IPS-18a (cell line): ENCODE results near the gene PIEZO1.

Experiments used
- H3K27ac ChIP-seq: one replicate; pipeline ENCODE4 v1.5.1; 2013; ENCODE audit warnings: low read length
- H3K27me3 ChIP-seq: one replicate; pipeline ENCODE4 v1.6.1; 2013; ENCODE audit warnings: mild to moderate bottlenecking, low read length; ENCODE audit not compliant: control insufficient read depth, insufficient read depth
- H3K36me3 ChIP-seq: one replicate; pipeline ENCODE4 v1.6.1; 2013; ENCODE audit warnings: low read depth, low read length; ENCODE audit not compliant: control insufficient read depth
- H3K4me1 ChIP-seq: one replicate; pipeline ENCODE4 v1.6.1; 2013; ENCODE audit warnings: low read depth, low read length; ENCODE audit not compliant: control insufficient read depth
- H3K4me3 ChIP-seq: one replicate; pipeline ENCODE4 v1.5.1; 2013; ENCODE audit warnings: low read length
- H3K9ac ChIP-seq: one replicate; pipeline ENCODE4 v1.6.1; 2013; ENCODE audit warnings: mild to moderate bottlenecking, low read length, moderate library complexity
- H3K9me3 ChIP-seq: one replicate; pipeline ENCODE4 v1.6.1; 2013; ENCODE audit warnings: low read depth, low read length; ENCODE audit not compliant: control insufficient read depth

Gene PIEZO1

DNA sequence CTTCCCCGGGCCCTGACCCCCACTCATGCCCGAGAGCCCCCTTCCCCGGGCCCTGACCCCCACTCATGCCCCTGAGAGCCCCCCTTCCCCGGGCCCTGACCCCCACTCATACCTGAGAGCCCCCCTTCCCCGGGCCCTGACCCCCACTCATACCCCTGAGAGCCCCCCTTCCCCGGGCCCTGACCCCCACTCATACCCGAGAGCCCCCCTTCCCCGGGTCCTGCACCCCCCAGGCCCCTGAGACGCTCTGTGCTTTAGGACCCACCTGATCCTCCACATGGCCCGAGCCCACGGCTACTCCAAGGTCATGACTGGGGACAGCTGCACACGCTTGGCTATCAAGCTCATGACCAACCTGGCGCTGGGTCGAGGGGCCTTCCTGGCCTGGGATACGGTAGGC is 72.0 kb downstream of the PIEZO1 start:
- Histone ChIP-seq H3K4me3 (no peak overlapping the region), H3K4me1 (no peaks in the 10 kb centered on the region), H3K36me3 (peaks cover 23% of the 10 kb centered on the region), H3K9me3 (no peaks in the 10 kb centered on the region), H3K9ac (no peak overlapping the region), H3K27ac (no peak overlapping the region), H3K27me3 (no peaks in the 10 kb centered on the region)

DNA sequence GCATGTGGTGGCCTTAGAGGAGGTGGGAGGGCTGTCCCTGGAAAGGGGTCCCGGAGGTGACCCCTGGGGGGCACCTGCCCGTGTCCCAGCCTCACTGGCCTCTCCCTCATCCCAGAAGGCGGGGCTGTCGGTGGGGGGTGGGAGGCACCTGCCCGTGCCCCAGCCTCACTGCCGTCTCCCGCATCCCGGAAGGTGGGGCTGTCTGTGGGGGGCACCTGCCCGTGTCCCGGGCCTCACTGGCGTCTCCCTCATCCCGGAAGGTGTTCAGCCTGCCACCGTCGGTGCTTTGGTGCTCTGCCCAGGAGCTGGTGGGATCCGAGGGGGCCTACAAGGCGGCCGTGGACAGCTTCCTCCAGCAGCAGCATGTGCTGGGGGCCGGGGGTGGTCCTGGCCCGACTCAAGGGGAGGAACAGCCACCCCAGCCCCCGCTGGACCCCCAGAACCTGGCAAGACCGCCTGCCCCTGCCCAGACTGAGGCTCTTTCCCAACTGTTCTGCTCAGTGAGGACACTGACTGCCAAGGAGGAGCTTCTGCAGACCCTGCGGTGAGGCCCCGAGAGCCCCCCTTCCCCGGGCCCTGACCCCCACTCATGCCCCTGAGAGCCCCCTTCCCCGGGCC is 72.5 kb downstream of the PIEZO1 start:
- H3K36me3 ChIP-seq, result peaks cover 23% of the 10 kb centered on the region
- H3K4me1 ChIP-seq, result no peaks in the 10 kb centered on the region
- no peak overlapping the region for H3K4me3 ChIP-seq
- no peak overlapping the region for H3K27ac ChIP-seq
- no peaks in the 10 kb centered on the region for H3K27me3 ChIP-seq
- H3K9ac ChIP-seq, result no peak overlapping the region
- H3K9me3 ChIP-seq, result no peaks in the 10 kb centered on the region

DNA sequence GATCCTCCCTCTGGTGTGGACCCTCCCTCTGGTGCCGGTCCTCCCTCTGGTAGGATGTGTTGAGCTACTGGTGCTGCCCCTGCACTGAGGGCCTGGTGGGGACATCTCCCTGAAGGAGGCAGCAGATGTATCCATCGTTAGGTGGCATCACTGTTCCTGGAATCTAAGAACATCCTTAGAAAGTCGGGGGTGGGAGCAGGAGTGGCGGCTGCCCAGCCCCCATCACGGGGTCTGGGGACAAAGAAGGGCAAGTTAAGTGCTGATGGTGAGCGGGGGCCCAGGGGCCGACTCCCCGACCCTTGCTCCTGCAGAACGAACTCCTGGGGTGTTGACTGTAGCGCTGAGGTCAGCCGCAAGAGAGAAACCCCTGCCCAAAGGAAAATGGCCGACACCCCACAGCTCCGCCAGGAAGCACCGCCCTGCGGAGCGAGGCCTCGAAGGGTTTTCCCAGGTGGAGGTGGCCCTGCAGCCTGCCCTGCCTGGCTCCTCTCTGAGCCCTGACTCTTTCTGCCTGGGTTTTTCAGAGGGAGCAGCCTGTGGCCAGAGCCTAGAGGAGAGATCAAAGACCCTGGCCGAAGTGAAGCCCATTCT is 73.2 kb downstream of the PIEZO1 start:
- Histone ChIP-seq H3K4me1 (no peaks in the 10 kb centered on the region), H3K27ac (no peak overlapping the region), H3K4me3 (no peak overlapping the region), H3K9me3 (no peaks in the 10 kb centered on the region), H3K27me3 (no peaks in the 10 kb centered on the region), H3K36me3 (peaks cover 20% of the 10 kb centered on the region), H3K9ac (no peak overlapping the region)

DNA sequence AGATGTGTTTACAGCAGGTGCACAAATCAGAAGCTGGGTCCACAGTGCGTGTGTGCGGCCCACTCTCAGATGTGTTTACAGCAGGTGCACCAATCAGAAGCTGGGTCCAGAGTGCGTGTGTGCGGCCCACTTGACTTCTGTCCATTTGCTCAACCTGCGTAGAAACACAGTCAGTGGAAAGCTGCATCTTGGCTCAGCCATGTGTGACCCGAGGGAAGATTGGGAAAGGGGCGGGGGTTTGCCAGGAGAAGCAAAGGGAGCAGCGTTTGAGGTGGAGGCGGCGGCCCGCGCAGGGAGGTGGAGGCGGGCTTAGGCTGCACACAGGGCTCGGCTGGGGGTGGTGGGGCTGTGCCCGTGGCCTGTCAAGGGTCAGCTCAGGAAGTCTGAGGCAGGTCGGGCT is 74.5 kb downstream of the PIEZO1 start:
- Histone ChIP-seq H3K9me3 (no peaks in the 10 kb centered on the region), H3K4me3 (no peak overlapping the region), H3K4me1 (no peaks in the 10 kb centered on the region), H3K27me3 (no peaks in the 10 kb centered on the region), H3K27ac (no peak overlapping the region), H3K9ac (no peak overlapping the region), H3K36me3 (peaks cover 12% of the 10 kb centered on the region)

DNA sequence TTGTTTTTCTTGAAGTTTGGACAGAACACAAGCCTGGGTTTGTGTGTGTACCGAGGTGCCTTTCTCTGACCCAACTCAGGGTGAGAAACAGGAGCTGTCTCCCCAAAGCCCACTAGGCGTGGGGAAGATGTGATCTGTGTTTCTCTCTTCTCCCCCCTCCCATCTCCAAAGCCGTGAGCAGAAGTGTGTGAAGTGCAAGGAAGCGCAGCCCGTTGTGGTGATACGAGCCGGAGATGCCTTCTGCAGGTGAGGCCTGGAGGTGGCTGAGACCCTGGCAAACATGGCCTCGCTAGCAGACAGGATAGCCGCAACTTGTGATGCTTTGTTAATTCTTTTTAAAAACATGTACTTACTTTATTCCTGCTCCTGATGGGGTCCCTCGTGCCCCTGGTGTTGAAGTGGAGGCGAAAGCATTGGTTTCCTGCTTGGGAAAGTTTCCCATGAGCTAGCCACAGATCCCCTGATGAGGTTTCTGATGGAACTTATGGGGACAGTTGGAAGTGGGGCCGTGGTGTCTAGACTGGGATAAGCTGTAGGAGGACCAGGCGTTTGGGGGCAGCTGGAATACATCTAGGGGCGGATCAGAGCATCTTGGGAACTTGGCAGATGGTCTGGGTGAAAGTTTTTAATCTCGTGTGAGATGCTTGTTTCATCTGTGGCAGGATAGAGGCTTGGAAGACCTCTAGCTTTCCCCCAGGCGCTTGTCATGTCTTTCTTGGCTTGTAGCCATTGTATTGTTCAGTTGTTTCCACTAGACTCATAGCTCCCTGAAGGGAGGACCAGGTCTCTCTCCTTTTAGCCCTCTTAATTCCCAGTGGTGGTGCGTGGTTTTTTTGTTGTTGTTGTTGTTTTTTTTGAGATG is 77.8 kb downstream of the PIEZO1 start:
- Histone ChIP-seq H3K36me3 (no peaks in the 10 kb centered on the region), H3K9ac (peak overlapping the region; percentile 70), H3K4me1 (no peaks in the 10 kb centered on the region), H3K4me3 (peak overlapping the region; percentile 92), H3K27ac (no peak overlapping the region), H3K9me3 (no peaks in the 10 kb centered on the region), H3K27me3 (no peaks in the 10 kb centered on the region)

DNA sequence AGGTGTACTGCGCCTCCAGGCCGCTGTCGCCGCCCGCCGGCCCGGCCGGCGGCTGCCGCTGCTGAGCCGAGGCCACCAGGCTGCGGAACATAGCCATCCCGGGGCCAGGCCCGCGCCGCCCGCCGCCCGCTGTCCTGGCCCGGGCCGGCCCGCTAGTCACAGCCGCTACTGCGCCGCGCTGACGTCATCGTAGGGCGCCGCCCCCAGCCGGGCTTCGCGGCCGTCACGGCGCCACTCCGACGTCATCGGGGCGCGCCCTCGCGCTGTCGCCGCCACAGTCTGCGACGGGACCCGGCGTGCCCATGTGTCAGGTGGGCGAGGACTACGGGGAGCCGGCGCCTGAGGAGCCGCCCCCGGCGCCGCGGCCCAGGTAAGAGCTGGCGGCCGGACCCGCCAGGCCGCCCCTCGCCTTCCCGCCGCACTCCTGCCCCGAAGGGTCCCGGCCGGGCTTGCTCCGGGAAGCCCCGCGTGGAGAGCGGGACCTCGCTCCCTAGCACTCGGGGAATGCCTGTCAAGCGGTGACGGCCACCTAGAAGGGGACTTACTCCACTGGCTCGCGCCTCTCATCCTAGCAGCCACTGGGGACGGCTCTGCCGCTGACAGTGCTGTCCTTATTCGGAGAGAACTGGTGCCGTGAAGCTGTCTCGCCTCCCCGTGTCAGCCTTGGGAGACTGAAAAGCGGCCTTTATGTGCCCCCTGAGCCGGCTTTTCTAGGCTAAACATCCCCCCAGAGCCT is 78.6 kb downstream of the PIEZO1 start, which contains the start of the genes CTU2 and RNF166:
CTU2 (plus strand) TSS at position 275 of the 736 bp plus-strand sequence; CDS start at position 303, 28 bp downstream.
RNF166 (minus strand) TSS at position 180 of the 736 bp plus-strand sequence; CDS start at position 97, 83 bp downstream.
- Histone ChIP-seq H3K27ac (no peak within 1 kb of the TSS), H3K4me1 (no peaks in the 10 kb centered on the region)

DNA sequence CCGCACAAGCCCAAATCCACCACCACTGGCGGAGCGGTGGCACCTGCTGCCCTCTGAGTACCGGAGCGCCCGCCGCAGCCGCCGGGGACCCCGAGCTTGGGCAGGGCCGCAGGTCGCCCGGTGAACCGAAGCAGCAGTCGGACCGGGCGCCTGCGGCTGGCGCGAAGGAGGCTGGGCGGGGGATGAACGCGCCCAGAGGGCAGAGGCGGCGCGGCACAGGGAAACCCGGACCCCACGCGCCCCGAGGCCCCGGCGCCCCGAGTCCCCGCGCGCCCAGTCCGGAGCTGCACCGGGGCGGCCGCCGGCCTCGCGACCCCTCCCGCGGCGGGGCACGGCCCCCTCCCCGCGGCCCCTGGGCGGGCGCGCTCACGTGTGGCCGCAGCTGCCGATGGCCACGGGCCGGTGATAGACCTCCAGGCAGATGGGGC is 79.2 kb downstream of the PIEZO1 start:
- no peak overlapping the region for H3K27ac ChIP-seq
- H3K9ac ChIP-seq, result peak overlapping the region; percentile 26
- no peaks in the 10 kb centered on the region for H3K9me3 ChIP-seq
- H3K27me3 ChIP-seq, result no peaks in the 10 kb centered on the region
- H3K4me3 ChIP-seq, result peak overlapping the region; percentile 92
- no peaks in the 10 kb centered on the region for H3K4me1 ChIP-seq
- H3K36me3 ChIP-seq, result no peaks in the 10 kb centered on the region

More for the DNA sequence above, 78.6 kb downstream of the PIEZO1 start, which contains the start of the genes CTU2 and RNF166:
- H3K36me3 ChIP-seq, result no peaks in the 10 kb centered on the region
- H3K9ac ChIP-seq, result peak within 1 kb of the TSS; percentile 70
- no peaks in the 10 kb centered on the region for H3K9me3 ChIP-seq
- peak within 1 kb of the TSS; percentile 92 for H3K4me3 ChIP-seq
- no peaks in the 10 kb centered on the region for H3K27me3 ChIP-seq

DNA sequence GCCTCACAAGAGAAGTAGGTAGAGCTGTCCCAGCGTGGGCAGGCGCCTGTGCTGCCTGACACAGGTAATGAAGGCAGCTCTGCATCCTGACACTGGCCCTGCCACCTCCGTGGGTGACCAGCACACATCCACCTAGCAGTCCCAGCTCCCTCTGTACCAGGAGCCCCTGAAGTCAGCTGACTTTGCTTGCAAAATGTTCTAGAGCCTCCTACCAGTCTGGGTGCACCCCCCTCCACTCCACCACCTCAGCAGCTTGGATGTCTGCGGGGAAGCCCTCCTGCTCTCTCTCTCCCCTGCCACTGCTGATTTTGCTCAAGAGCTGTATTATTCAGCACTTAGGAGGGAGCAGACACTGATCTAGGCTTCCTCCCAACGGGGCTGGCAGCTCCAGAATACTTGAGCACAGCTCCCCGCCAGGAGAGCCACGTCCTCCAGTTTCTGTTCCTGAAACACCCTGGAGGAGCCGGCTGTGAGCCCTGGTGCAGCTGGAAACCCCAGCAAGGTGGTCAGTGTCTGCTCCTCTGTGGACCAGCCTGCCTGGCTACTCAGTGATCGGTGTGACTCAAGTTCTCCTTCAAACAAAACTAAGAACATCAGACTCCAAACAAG is 79.8 kb downstream of the PIEZO1 start:
- Histone ChIP-seq H3K4me1 (no peaks in the 10 kb centered on the region), H3K27ac (no peak overlapping the region)

DNA sequence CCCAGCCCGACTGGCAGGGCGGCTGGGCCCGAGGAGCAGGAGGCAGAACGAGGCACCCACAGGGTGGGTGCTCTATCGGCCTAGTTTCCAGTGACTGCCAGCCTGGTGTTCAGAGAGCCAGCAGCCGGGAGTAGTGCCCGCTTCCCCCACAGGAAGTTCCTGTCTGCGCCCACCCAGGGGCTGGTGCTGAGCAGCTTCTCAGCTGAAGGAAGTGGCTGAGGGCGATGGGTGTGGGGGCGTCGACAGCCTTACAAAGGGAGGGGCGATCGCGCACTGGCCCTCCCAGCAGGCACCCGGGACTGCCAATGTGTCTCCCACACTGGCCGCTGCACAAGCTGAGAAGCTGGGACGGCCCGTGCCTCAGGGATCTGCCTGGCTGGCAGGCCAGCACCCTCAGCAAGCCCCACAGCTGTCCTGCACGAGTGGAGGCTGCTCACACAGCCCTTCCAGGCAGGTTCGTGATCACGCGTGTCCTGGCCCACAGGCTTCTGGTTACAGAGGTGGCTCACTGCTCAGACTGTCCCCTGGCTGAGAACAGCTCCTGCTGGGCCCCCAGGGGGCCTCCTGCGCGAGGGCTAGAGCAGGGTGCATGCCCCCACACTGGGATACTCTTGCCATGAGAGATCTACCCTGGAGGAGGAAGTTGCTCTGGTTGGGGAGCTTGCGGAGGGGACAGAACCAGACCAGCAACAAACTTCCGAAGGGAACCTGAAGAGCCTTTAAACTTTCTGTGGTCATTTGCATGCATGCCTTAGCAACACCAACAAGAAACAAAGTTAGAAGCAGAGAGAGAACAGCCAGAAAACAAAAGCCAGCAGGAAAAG is 81.3 kb downstream of the PIEZO1 start:
- H3K27ac ChIP-seq, result no peak overlapping the region
- H3K27me3 ChIP-seq, result no peaks in the 10 kb centered on the region
- no peaks in the 10 kb centered on the region for H3K4me1 ChIP-seq
- H3K4me3 ChIP-seq, result no peak overlapping the region
- H3K9me3 ChIP-seq, result no peaks in the 10 kb centered on the region
- no peaks in the 10 kb centered on the region for H3K36me3 ChIP-seq
- H3K9ac ChIP-seq, result no peak overlapping the region

More for the DNA sequence above, 79.8 kb downstream of the PIEZO1 start:
- Histone ChIP-seq H3K4me3 (peak overlapping the region; percentile 57), H3K27me3 (no peaks in the 10 kb centered on the region), H3K9ac (peak overlapping the region; percentile 26), H3K36me3 (no peaks in the 10 kb centered on the region), H3K9me3 (no peaks in the 10 kb centered on the region)

DNA sequence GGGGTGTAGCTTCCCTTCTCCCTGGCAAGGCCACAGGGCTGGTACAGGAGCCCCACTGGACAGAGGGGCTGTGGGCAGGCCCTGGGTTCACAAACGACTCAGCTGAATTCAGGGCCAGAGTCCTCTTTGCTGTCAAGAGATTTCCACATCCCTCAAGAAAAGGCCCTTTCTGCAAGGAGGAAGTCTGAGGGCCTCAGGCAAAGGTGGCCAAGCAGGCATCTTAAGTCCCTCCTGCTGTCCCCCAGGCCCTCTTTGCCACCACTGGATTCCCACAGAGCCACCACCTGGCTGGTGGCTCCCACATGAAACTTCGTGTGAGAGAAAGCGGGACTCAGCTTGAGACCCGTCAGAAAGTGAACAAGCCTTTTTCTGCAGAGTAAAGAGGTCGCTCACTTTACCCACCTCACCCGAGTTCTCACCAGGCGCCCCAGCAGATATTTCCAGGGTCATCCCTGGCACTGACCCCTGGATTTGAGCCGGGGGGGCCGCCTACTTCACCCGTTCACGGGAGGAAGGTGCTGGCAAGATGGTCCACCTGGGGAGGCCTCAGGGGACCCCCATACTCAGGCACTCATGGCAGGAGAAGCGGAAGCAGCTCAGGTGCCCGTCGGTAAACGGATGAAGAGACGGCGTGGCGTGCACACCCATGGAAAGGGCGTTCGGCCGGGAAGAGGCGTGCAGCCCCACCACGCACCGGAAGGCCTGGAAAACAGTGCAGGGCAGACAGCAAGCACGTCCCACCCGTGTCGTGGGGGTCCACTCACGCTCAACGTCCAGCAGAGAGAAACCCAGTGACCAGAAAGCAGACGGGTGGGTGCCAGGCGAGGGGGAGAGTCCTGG is 82.4 kb downstream of the PIEZO1 start:
- Histone ChIP-seq H3K27ac (no peak overlapping the region), H3K4me1 (no peaks in the 10 kb centered on the region), H3K36me3 (no peaks in the 10 kb centered on the region), H3K27me3 (no peaks in the 10 kb centered on the region), H3K9me3 (no peaks in the 10 kb centered on the region), H3K4me3 (no peak overlapping the region), H3K9ac (no peak overlapping the region)
